Skin epidermis (tissue), 12 donors: ENCODE results near the gene PGAP1.

Source experiments
- H3K27ac ChIP-seq, 21 experiments: fragments of 200-600 bp; sonication (generic) in 11 of 21; one replicate each; pipeline ENCODE4 v1.5.0; 2020; ENCODE audit warnings: mild to moderate bottlenecking in 3 of 21, inconsistent platforms in 2 of 21, moderate library complexity in 2 of 21
- H3K4me3 ChIP-seq, 7 experiments: fragments of 200-600 bp; sonication (generic) in 2 of 7; one replicate each; pipeline ENCODE4 v1.5.0; 2020; ENCODE audit warnings: inconsistent platforms in 2 of 7, mild to moderate bottlenecking in 2 of 7, moderate library complexity in 1 of 7

PGAP1 gene, protein sequence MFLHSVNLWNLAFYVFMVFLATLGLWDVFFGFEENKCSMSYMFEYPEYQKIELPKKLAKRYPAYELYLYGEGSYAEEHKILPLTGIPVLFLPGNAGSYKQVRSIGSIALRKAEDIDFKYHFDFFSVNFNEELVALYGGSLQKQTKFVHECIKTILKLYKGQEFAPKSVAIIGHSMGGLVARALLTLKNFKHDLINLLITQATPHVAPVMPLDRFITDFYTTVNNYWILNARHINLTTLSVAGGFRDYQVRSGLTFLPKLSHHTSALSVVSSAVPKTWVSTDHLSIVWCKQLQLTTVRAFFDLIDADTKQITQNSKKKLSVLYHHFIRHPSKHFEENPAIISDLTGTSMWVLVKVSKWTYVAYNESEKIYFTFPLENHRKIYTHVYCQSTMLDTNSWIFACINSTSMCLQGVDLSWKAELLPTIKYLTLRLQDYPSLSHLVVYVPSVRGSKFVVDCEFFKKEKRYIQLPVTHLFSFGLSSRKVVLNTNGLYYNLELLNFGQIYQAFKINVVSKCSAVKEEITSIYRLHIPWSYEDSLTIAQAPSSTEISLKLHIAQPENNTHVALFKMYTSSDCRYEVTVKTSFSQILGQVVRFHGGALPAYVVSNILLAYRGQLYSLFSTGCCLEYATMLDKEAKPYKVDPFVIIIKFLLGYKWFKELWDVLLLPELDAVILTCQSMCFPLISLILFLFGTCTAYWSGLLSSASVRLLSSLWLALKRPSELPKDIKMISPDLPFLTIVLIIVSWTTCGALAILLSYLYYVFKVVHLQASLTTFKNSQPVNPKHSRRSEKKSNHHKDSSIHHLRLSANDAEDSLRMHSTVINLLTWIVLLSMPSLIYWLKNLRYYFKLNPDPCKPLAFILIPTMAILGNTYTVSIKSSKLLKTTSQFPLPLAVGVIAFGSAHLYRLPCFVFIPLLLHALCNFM

DNA sequence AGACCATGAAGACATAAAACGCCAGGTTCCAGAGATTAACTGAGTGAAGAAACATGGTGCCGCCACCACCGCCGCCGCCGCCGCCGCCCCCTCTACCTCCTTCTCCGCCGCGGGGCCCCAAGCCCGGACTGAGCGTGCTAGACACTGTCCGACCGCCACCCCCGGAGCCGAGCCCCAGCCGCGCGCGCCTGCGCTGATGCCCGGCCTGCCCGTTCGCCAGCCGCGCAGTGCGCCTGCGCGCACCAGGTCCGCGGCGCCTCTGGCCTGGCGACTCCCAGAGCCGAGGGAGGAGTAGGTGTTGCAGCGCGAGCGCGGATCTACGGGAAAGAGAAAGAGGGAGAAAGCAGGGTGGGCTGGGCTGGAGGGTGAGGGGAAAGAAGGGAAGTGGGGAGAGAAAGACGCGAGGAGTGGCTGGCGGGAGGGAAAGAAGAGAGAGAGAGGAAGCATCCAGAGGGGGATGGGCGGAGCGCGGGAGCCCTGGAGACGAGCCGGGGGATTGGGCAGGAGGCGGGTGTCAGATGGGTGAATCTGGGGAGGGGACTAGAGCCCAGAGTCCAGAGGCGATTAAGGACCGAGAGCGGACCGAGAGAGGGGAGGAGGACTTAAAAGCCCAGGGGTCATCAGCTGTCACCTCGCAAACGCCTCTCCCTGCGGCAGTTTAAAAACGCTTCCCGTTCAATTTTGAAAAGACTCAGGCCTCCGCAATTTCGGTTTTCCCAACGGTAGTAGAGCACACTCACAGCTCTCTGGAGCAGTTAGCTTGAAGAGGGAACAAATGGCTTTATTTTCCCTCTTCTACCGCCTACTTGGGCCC is at the start of gene PGAP1:
PGAP1 (minus strand) TSS at position 146 of the 814 bp plus-strand sequence; CDS start at position 55, 91 bp downstream.
- peak within 1 kb of the TSS; percentile 54 to 87 (median 76) for H3K4me3 ChIP-seq
- H3K27ac ChIP-seq, result peak within 1 kb of the TSS; percentile 60 to 94 (median 87)

DNA sequence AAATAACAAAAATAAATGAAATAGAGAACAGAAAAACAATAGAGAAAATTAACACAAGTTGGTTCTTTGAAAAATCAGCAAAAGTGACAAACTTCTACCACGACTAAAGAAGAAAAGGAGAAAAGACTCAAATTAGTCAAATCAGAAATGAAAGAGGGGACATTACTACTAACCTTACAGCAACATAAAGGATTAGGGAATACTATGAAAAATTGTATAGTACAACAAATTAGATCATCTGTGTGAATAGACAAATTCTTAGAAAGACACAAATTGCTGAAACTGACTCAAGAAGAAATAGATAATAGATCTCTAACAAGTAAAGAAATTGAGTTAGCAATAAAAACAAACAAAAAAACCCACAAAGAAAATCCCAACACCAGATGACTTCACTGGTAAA is 48.5 kb upstream of the PGAP1 start:
- Histone ChIP-seq H3K4me3 (no peak overlapping the region), H3K27ac (no peak overlapping the region)

DNA sequence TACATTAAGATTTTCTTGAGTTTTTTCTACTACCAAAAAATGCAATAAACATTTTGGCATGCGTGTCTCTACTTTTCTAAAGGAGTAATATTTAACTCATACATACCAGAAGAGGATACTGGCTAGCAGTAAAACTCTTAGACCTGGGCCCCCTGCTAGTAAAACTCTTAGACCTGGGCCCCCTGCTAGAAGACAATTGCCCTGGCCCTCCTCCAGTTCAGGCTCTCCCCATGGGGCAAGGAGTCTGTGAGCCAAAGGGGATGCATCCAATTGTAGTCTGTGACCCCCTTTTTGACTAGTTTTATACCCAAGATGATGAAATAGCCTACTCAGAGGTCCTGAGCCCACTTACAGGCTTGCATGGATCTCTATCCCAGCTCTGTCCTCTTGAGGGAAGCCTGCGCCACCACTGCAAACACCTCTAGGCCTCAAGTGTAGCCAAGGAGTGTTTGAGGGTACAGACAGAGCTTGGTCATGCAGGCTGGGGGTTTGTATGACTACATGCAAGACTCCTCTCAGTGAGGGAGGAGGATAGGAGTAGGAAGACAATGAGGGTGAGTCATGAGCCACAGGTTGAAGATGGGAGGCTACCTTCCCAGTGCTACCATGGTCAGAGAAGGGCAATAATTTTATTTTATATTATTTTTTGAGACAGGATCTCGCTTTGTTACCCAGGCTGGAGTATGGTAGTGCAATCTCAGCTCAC is 45.2 kb upstream of the PGAP1 start:
- no peak overlapping the region for H3K27ac ChIP-seq
- H3K4me3 ChIP-seq, result no peak overlapping the region

DNA sequence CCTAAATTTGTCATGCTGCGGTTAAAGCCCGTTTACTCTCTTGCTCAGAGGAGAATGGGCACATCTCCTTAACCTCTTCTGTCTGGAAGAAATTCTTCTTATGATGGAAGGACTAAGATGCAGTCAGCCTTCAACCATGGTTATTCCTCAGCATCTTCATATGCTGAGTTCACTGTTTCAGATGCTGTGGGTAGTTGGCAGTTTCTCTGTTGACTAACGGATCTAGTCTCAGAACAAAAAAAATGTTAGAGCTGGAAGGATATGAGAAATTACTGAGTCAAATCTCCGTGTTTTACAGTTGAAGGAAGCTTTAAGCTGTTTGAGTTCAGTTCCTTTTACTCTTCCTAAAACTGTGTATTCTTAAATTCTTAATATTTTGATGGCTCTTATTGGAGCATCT is 43.6 kb upstream of the PGAP1 start:
- no peak overlapping the region for H3K27ac ChIP-seq
- no peak overlapping the region for H3K4me3 ChIP-seq

DNA sequence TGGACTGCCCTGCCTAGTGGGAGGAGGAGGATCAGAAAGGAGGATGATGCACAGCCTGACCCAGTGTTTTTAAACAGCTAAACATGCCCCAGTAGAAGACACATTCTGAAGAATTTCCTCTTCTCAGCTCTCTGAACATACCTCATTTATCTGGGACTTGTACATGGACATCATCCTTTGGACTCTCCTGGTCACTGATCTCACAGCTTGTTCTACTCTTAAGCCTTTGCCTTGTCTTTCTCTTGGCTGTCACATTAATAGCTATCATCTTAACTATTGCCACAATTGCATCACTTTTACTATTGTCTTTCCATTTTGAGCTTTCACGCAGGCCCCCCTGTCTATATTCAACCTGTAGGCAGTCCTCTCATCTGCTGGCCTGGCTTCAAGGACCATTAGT is 42.0 kb upstream of the PGAP1 start:
- no peak overlapping the region for H3K4me3 ChIP-seq

DNA sequence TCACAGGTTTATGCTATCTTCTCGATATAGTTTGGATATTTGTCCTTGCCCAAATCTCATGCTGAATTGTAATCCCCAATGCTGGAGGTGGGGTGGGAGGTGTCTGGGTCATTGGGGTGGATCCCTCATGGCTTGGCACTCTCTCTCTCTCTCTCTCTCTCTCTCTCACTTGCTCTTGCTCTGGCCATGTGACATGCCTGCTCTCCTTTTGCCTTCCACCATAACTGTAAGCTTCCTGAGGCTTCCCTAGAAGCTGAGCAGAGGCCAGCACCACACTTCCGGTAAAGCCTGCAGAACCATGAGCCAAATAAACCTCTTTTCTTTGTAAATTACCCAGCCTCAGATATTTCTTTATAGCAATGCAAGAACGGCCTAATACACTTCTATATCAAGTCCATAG is 41.3 kb upstream of the PGAP1 start:
- Histone ChIP-seq H3K4me3 (no peak overlapping the region), H3K27ac (no peak overlapping the region)

More for the DNA sequence above, 42.0 kb upstream of the PGAP1 start:
- no peak overlapping the region for H3K27ac ChIP-seq

DNA sequence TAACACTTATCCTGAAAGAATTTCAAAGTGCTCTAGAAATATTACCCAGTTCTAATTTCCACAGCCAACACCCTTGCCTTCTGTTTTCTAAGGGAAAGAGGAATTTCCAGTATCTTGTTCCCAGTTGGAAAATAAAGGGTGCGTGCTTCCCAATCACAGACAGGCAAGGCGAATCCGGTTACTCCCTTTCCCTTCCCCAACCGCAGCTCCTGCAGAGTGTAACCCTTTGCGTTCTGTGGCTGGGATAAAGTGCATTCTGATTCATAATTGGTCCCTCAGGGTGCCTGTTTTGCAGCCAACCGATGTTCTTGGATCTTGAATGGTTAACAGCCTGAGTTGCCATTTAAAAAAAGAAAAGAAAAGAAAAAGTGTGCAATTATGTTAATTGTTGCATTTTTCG is 40.6 kb upstream of the PGAP1 start:
- Histone ChIP-seq H3K4me3 (peak overlapping the region in 1 of 7 experiments; percentile 12), H3K27ac (peak overlapping the region in 3 of 21 experiments; percentile 48 to 67 (median 55))

DNA sequence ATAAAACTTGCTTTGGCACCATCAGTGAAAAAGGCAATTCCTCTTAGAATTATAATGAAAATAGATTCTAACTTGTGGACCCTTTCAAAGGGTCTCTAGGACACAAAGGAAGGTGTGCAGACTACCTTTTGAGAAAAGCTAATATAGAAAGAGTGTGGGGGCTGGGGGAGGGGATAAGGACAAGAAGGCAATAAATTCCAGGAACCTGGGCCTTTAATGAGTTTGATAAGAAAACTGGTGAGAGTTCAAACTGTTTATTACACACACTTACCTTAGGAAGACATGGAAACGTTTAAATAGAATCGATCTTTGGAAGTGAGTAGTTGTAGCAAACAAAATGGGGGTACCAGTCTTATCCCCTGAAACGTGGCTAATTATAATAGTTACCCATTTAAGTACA is 39.6 kb upstream of the PGAP1 start:
- no peak overlapping the region for H3K4me3 ChIP-seq
- H3K27ac ChIP-seq, result peak overlapping the region in 2 of 21 experiments; percentile 48 to 67

DNA sequence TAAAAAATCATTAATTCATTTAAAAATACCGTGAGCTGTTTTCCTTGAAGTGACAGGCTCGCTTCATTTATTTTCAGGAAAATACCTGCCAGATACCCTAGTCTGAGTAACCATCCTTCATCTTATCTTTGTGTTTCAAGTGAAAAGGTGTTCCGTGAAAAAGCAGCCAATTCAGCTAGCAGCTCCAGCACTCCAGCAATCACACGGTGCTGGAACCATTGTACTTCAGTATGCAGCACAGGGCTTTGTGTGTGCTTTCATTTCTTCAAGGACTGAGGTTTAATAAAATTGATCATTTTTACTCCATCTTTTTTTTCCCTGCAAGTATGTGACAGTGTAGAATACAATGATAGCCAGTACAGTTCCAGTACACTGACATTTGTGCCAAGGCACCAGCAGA is 39.1 kb upstream of the PGAP1 start:
- Histone ChIP-seq H3K27ac (no peak overlapping the region), H3K4me3 (no peak overlapping the region)

DNA sequence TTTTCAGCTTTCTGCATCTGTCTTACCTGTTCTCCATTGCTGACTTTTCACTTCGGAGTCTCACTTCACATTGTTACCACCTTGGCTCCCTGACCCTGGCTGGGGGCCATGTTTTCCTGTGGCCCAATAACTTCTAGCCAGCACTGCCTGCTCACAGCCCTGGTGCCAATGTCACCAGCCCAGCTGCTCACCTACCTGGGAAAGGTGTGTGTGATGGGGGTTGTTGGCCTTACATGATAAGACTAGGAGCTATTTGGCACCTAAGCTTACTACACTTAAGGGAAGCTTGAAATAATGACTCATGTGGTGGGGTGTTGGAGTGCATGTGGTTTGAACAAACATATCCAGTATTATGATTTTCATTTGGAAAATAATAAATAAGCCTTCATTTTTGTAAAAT is 37.5 kb upstream of the PGAP1 start:
- H3K4me3 ChIP-seq, result no peak overlapping the region
- no peak overlapping the region for H3K27ac ChIP-seq

DNA sequence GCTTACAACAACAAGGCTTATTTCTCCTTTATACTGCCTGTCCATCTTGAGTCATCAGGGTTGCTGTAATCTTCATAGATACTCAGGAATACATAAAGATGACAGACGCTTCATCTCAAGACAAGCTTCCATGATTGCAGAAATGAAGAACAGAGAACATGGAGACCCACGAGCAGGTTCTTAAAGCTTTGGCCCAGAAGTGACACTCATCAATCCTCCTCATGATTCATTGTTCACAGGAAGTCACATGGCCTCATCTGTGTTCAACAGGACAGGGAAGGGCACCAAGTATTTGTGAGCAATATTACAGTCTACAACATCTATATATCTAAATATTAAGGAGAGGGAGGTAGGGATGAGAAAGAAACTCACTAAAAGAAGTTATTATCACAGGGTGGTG is 36.5 kb upstream of the PGAP1 start:
- no peak overlapping the region for H3K4me3 ChIP-seq
- H3K27ac ChIP-seq, result no peak overlapping the region

DNA sequence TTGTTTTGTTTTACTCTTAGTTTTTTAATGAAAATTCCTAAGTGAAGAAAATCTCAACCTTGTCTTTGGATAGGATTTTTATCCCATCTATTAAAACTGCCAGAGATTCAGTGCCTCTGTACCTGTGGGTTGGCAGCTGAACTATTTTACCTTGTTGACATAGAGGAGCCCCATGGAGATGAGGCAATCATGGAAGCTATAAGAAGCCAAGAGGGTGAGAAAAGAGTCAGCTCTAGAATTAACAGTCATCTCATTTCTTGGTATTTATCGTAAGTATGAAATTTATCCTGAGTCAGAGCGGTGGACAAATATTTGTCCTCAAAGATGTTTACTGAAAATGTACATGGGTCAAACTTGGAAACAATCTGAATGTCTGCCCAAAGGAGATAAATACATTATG is 35.8 kb upstream of the PGAP1 start:
- H3K4me3 ChIP-seq, result no peak overlapping the region
- no peak overlapping the region for H3K27ac ChIP-seq

DNA sequence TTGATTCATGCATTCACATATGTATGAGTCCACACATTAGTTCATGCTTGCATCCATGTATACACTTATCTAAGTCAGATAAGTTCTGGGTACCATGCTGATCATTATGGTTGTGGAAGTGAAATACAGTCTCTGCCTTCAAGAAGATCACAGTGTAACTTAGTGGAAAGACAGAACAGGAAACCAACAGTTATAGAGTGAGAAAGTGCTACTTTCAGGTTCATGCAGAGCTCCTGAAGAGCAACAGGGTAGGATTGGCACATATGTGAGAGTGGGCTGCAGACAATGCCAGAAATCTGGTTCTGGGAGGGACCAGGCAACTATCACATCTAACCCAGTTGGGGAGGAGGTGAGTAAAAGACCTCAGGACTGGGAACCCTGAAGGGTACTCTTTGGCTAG is 35.4 kb upstream of the PGAP1 start:
- Histone ChIP-seq H3K4me3 (no peak overlapping the region), H3K27ac (no peak overlapping the region)

DNA sequence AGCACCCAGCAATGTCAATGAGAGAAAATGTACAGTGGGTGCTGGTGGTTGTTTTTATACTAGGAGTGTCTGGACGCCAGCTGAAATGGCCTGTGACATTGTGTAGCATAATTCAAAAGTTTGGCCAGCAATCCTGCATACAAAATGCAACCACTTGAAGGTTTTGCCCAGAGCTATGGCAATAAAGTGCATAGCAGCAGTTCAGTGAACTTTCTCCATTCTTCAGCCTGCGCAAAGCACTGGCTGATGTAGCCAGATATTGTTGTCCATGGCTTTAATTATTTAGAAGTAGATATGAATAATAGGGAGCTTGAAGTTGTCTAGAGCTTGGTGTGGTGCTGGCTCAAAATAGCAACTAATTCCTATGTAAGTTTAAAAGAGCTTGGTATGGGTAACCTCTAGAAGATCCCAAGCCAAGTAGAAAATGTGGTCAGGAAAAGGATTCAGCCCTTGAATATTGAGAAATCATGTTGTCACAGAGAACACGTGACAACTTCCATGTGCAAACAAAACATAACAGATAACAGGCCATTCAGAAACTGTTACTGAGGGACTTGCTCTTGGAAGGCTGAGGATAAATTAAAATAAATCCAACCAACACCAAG is 33.3 kb upstream of the PGAP1 start:
- H3K27ac ChIP-seq, result no peak overlapping the region
- no peak overlapping the region for H3K4me3 ChIP-seq

DNA sequence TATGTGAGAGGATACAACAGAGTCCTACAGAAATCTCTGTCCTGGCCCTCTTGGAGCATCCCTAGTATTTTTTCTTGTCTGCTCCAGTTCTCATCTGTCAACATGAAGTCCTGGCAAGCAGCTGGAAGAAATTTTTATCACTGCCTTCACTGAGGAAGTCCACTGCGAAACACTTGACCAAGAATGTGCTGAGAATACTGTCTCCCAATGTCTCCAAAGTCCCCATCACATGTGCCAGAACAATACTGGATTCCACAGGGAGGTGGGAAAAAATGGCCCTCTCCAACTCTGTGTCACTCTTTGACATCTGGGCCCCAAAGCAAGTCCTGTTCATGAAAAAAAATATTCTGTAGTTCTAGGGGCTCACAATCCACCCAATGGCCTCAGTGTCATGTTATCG is 32.8 kb upstream of the PGAP1 start:
- no peak overlapping the region for H3K27ac ChIP-seq

DNA sequence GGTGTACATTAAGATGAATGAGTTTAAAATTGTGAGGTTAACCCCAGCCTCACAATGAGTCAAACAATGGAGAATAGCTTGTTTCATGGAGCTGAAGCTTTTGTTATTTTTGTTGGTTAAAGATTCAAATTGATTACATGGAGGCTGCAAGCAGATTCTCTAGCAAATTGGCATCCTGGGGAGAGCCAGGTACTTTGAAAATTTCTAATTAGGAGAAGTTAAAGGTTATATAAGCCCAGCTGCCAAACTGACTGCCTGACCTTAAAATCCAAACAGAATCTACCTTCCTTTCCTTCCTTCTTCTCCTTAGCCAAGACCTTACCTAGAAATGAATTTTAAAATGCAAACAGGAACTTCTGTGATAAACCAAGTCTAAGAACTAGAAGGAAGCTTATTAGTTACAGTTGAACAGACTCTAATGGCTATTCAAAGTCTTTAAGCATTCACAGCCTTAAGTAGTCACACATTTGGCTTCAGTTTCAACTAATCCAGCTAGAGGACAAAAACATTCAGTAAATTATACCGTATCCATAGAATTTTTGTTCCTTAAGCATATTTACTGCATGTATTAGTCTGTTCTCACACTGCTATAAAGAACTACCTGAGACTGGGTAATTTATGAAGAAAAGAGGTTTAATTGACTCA is 31.5 kb upstream of the PGAP1 start:
- Histone ChIP-seq H3K27ac (no peak overlapping the region), H3K4me3 (no peak overlapping the region)

More for the DNA sequence above, 32.8 kb upstream of the PGAP1 start:
- no peak overlapping the region for H3K4me3 ChIP-seq

DNA sequence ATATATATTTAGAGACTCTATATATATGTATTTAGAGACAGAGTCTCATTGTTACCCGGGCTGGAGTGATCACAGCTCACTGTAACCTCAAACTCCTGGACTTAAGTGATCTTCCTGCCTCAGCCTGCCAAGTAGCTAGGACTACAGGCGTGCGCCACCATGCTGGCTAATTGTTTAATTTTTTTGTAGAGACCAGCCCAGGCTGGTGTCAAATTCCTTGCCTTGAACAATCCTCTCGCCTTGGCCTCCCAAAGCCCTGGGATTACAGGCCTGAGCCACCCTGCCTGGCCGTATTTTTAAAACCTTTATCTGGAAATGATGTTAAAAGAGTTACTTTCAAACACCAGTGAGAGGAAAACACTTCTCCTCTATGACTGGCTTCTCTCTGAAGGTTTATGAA is 30.9 kb upstream of the PGAP1 start:
- Histone ChIP-seq H3K27ac (no peak overlapping the region), H3K4me3 (no peak overlapping the region)

DNA sequence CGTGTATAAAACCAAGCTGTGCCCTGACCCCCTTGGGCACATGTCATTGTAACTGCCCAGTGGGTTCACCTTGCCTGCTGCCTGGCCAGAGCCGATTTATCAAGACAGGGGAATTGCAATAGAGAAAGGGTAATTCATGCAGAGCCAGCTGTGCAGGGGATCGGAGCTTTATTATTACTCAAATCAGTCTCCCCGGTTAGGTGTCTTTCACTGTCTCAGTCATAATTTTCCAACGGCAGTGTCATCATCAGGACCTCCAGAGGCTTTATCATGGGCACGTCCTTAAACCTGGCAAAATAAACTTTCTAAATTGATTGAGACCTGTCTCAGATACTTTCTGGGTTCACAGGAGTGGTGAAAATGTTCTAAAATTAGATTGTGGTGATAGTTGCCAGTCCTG is 29.6 kb upstream of the PGAP1 start:
- H3K27ac ChIP-seq, result no peak overlapping the region
- H3K4me3 ChIP-seq, result no peak overlapping the region

DNA sequence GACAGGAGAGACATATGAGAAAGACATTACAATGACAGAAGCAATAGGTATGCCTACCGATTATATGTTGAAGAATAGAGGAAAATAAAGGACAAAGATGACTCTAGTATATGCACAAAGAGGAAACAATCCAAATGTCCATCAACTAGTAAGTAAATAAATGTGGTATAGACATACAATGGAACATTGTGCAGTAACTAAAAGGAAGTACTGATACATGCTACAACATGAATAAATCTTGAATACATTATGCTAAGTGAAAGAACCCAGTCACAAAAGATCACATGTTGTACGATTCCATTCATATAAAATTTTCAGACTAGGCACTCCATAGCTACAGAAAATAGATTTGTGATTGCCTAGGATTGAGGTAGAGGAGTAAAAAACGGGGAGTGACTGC is 28.5 kb upstream of the PGAP1 start:
- no peak overlapping the region for H3K4me3 ChIP-seq
- H3K27ac ChIP-seq, result no peak overlapping the region
